OCI-LY1 (cell line): ENCODE measurements around the gene STK24.

Experiments
- EZH2 ChIP-seq: fragments of 200-600 bp; sonication (generic), shearing (Covaris generic); IDR thresholded peaks from 2 replicates; pipeline ENCODE4 v1.8.0; 2017; ENCODE audit warnings: borderline replicate concordance, mixed run types, mild to moderate bottlenecking, antibody characterized with exemption, low read length, moderate library complexity, mixed read lengths
- TF ChIP-seq, protein P1 (sequence below): fragments of 200-600 bp; sonication (generic), shearing (Covaris generic); IDR thresholded peaks from 2 replicates; pipeline ENCODE4 v1.5.1; 2017; ENCODE audit warnings: mild to moderate bottlenecking, antibody characterized with exemption, low read length, moderate library complexity, mixed read lengths

DNA sequence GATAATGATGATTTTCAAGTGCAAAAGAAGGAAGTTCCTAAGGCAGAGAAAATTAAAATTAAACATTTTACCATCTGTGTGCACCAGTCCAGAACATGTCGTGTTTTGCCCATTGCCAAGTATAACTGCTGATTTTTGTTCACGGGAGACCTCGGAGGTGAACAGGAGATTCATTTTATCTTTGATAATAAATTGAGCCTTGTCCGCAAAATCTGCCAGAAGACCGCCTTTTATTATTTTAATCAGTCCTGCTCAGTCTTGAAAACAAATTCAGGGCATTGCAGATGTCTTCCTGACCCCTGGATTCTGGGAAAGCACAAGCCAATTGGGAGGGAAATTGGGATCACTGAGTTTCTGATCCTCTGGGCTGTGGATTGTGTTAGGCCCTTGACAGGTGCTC, 165.9 kb downstream of the STK24 start:
- no peak for TF ChIP-seq EZH2
- TF ChIP-seq, protein P1, sequence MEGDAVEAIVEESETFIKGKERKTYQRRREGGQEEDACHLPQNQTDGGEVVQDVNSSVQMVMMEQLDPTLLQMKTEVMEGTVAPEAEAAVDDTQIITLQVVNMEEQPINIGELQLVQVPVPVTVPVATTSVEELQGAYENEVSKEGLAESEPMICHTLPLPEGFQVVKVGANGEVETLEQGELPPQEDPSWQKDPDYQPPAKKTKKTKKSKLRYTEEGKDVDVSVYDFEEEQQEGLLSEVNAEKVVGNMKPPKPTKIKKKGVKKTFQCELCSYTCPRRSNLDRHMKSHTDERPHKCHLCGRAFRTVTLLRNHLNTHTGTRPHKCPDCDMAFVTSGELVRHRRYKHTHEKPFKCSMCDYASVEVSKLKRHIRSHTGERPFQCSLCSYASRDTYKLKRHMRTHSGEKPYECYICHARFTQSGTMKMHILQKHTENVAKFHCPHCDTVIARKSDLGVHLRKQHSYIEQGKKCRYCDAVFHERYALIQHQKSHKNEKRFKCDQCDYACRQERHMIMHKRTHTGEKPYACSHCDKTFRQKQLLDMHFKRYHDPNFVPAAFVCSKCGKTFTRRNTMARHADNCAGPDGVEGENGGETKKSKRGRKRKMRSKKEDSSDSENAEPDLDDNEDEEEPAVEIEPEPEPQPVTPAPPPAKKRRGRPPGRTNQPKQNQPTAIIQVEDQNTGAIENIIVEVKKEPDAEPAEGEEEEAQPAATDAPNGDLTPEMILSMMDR: no peak
